Measurements from ENCODE around the gene MED8.
"Not testable (repeated sequence)": the region's sequence is repeated elsewhere in the genome, so short reads cannot be mapped to it uniquely, and the experiment has no call there.

Gene MED8

DNA sequence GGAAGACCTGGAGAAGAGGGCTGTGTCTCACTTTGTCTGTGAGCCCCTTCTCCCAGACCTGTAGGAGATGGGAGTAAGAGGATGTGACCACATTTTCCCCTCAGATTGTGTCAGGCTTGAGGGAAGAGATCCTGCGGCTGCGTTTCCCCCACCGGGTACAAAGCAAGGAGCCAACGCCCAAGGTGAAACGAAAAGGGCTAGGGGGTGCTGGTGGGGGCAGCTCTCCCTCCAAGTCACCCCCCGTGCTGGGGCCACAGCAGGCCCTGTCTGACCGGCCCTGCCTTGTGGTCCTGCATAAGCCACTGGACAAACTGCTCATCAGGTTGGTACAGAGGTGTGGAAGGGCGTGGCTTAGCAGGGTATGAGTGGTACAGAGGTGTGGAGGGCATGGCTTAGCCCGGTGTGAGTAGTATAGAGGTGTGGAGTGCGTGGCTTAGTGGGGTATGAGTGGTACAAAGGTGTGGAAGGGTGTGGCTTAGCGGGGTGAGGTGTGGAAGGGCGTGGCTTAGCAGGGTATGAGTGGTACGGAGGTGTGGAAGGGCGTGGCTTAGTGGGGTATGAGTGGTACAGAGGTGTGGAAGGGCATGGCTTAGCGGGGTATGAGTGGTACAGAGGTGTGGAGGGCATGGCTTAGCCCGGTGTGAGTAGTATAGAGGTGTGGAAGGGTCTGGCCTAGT is 33.5 kb upstream of the MED8 start:
- no peak for TF ChIP-seq POLR2A (IDR thresholded peaks at IDR 0.05; ENCODE audit: low read depth, low read length)
- FAIRE-seq = no peak
- DNase-seq (ENCODE audit: insufficient read length, low spot score) = no peak

DNA sequence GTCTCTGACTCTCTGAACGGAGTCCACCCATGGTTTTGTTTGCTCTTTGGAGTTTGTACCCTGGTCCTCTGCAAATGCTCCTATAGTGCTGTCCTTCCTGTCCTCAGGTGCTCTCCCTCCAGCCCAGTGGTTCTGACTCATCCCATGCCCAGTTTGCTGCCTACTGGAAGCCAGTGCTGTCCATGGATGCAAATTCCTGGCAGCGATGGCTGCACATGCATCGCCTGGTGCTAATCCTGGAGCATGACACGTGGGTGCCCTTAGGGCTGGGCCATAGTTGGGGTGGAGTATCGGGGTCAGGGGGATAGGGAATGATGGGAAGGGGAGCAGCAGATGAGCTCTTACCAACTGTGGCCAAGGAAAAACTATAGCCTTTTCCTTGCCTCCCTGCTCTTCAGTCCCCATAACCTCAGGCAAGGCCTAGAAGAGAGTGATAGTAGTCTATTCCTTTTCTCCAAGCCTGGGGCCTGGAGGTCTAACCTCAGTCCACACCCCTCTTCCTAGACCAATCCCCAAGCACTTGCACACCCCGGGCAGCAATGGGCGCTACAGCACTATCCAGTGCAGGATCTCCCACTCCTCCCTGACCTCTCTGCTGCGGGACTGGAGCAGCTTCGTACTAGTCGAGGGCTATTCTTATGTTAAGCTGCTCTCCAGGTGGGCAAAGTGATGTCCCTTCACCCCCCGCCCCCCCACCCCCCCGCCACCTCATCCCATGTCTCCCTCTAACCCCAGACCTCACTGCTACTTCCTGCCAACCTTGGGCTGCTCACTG is 32.6 kb upstream of the MED8 start:
- no peak for TF ChIP-seq POLR2AphosphoS5 (IDR thresholded peaks at IDR 0.05; ENCODE audit: low read depth, low read length)
- no peak for TF ChIP-seq PAX5 (IDR thresholded peaks at IDR 0.05; ENCODE audit: insufficient read depth, low read length, severe bottlenecking)
- TF ChIP-seq TAF1 (IDR thresholded peaks at IDR 0.05; ENCODE audit: low read depth, low read length) = no peak
- TF ChIP-seq SPI1 (IDR thresholded peaks at IDR 0.05; ENCODE audit: low read depth, low read length) = no peak
- FAIRE-seq = no peak
- DNase-seq (ENCODE audit: insufficient read length, low spot score) = no peak

DNA sequence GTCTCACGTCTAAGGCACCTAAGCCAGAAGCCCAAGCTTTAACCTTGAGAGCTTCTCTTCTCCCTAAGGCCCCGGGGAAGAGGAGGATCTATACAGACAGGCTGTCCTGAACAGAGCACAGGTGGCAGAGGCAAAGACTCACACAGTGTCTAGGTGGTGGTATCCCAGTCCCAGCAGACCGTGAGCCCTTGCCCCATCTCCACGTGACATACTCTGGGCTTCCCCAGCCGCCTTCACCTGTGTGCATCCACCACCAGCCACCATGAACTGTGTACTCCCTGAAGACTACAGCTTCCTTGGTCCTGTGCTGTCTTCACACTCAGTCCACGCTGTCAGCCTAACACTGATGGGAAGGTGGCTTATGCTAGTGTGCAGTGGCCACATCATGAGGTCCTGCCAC is 31.8 kb upstream of the MED8 start:
- DNase-seq (ENCODE audit: insufficient read length, low spot score) (no peak), FAIRE-seq (no peak)
- TF ChIP-seq TAF1 (IDR thresholded peaks at IDR 0.05; ENCODE audit: low read depth, low read length) = no peak
- TF ChIP-seq POLR2AphosphoS5 (IDR thresholded peaks at IDR 0.05; ENCODE audit: low read depth, low read length) = no peak
- no peak for TF ChIP-seq SPI1 (IDR thresholded peaks at IDR 0.05; ENCODE audit: low read depth, low read length)
- TF ChIP-seq POU2F2 (IDR thresholded peaks at IDR 0.05; ENCODE audit: low read depth, low read length) = no peak
- TF ChIP-seq POLR2A (IDR thresholded peaks at IDR 0.05; ENCODE audit: low read depth, low read length) = no peak
- no peak for TF ChIP-seq PAX5 (IDR thresholded peaks at IDR 0.05; ENCODE audit: insufficient read depth, low read length, severe bottlenecking)

DNA sequence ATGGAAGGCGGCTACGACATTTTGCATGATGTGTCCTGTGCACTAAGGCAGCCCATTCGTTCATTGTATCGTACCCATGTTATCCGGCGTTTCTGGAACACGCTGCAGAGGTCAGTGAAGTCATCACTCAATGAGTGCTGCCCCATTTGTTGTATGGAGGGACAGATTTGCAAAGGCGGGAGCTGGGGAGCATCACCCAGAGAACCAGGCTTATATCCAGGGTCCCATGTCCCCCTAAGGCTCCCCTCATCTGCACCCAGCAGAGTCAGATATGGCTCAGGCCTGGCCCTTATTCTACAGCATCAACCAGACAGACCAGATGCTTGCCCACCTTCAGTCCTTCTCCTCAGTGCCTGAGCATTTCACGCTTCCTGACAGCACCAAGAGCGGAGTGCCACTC is 31.3 kb upstream of the MED8 start:
- no peak for TF ChIP-seq SPI1 (IDR thresholded peaks at IDR 0.05; ENCODE audit: low read depth, low read length)
- no peak for TF ChIP-seq PAX5 (IDR thresholded peaks at IDR 0.05; ENCODE audit: insufficient read depth, low read length, severe bottlenecking)
- TF ChIP-seq POLR2A (IDR thresholded peaks at IDR 0.05; ENCODE audit: low read depth, low read length) = no peak
- no peak for TF ChIP-seq TAF1 (IDR thresholded peaks at IDR 0.05; ENCODE audit: low read depth, low read length)
- no peak for TF ChIP-seq POU2F2 (IDR thresholded peaks at IDR 0.05; ENCODE audit: low read depth, low read length)
- no peak for TF ChIP-seq POLR2AphosphoS5 (IDR thresholded peaks at IDR 0.05; ENCODE audit: low read depth, low read length)
- DNase-seq (ENCODE audit: insufficient read length, low spot score) = no peak
- no peak for FAIRE-seq

DNA sequence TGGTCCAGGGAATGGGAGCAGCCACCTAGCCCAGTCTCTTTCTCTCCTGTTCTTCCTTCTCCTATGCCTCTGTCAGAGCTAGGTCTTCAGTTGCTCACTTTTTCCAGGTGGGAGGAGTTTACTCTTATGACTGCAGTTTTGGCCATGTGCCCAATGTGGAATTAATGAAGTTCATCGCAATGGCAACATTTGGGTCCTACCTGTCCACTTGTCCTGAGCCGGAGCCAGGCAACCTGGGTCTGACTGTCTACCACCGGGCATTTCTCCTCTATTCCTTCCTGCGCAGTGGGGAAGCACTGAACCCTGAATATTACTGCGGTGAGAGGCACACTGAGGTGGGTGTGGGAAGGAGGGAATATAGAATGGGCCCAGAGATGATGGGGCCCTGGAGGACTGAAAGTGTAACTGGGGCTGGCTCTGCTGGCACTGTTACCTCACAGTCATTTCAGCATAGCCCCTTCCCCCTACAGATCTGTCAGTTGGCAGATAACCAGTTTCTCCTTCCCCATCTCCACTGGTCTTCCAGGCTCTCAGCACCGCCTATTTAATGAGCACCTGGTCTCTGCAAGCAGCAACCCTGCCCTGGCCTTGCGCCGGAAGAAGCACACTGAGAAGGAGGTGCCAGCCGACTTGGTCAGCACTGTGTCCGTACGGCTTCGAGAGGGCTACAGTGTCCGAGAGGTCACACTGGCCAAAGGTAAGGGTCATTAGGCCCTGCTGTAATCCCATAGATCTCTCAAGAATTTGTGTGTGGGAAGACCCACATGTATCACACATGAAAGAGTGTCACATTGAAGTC is 30.2 kb upstream of the MED8 start:
- TF ChIP-seq SPI1 (IDR thresholded peaks at IDR 0.05; ENCODE audit: low read depth, low read length) (no peak), POLR2A (IDR thresholded peaks at IDR 0.05; ENCODE audit: low read depth, low read length) (no peak), PAX5 (IDR thresholded peaks at IDR 0.05; ENCODE audit: insufficient read depth, low read length, severe bottlenecking) (no peak), TAF1 (IDR thresholded peaks at IDR 0.05; ENCODE audit: low read depth, low read length) (no peak), POLR2AphosphoS5 (IDR thresholded peaks at IDR 0.05; ENCODE audit: low read depth, low read length) (no peak), POU2F2 (IDR thresholded peaks at IDR 0.05; ENCODE audit: low read depth, low read length) (no peak)

DNA sequence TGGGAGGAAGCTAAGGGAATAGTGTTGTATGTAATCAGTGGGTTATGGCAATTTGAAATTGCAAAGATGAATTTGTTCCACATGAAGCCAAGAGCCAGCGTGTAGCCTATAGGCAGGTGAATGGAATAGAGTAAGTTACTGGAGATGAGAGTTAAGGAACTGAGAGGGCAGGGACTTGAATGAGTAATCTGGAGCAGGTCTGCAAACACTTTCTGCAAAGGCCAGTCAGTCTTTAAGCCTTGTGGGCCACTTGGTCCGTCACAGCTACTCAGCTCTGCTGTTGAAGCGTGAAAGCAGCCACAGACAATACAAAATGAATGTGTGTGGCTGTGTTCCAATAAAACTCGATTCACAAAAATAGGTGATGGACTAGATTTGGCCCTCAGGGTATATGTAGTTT is 29.3 kb upstream of the MED8 start:
- FAIRE-seq = no peak

More for the DNA sequence above, 30.2 kb upstream of the MED8 start:
- FAIRE-seq (no peak), DNase-seq (ENCODE audit: insufficient read length, low spot score) (no peak)

DNA sequence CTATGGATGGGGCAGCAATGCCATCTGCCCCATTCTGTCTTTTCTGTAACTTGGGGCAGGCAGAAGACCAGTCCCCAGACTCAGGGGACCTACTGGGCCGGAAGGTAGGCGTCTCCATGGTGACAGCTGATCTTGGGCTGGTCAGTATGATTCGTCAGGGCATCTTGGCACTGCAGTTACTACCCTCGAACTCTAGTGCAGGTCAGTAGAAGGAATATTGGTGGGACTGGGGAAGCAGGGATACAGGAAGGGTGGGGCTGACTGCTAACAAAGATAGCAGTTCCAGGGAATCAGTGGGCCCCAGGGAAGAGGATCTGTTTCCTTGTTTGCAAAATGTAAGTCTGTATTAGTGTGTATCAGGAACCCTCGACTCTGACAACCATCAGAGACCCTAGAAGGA is 26.3 kb upstream of the MED8 start:
- no peak for TF ChIP-seq SPI1 (IDR thresholded peaks at IDR 0.05; ENCODE audit: low read depth, low read length)
- no peak for TF ChIP-seq POLR2A (IDR thresholded peaks at IDR 0.05; ENCODE audit: low read depth, low read length)
- no peak for TF ChIP-seq POLR2AphosphoS5 (IDR thresholded peaks at IDR 0.05; ENCODE audit: low read depth, low read length)
- TF ChIP-seq TAF1 (IDR thresholded peaks at IDR 0.05; ENCODE audit: low read depth, low read length) = no peak
- no peak for TF ChIP-seq PAX5 (IDR thresholded peaks at IDR 0.05; ENCODE audit: insufficient read depth, low read length, severe bottlenecking)
- TF ChIP-seq POU2F2 (IDR thresholded peaks at IDR 0.05; ENCODE audit: low read depth, low read length) = no peak
- DNase-seq (ENCODE audit: insufficient read length, low spot score) (no peak), FAIRE-seq (no peak)

More for the DNA sequence above, 29.3 kb upstream of the MED8 start:
- TF ChIP-seq POLR2AphosphoS5 (IDR thresholded peaks at IDR 0.05; ENCODE audit: low read depth, low read length) = no peak
- peak; percentile 56; the same call in 1 of the 2 replicates for TF ChIP-seq SPI1 (IDR thresholded peaks at IDR 0.05; ENCODE audit: low read depth, low read length)
- TF ChIP-seq TAF1 (IDR thresholded peaks at IDR 0.05; ENCODE audit: low read depth, low read length) = no peak
- DNase-seq (ENCODE audit: insufficient read length, low spot score) = no peak

DNA sequence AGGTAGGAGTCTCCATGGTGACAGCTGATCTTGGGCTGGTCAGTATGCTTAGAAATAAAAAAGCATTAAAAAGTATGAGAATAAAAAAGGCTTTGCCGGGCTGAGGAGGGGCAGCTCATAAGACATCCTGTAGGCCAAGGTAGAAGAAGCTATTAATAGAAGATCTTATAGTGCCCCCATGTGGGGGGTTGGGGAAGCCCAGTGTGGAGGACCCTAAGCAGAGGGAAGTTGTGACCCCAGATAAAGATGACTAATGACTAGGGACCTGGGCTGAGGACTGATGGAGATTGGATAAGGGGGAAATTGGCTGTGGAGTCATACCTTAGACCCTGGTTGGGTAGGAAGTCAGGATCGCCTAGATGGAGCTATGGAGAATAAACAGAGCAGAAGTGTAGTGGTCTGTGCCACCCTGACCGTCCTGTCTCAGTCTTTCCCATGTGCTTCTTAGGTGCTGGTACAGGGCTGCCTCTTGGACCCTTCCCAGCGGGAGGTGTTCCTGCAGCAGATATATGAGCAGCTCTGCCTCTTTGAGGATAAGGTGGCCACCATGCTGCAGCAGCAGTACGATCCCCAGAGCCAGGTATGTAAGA is 25.1 kb upstream of the MED8 start:
- no peak for TF ChIP-seq TAF1 (IDR thresholded peaks at IDR 0.05; ENCODE audit: low read depth, low read length)
- no peak for FAIRE-seq
- no peak for DNase-seq (ENCODE audit: insufficient read length, low spot score)

DNA sequence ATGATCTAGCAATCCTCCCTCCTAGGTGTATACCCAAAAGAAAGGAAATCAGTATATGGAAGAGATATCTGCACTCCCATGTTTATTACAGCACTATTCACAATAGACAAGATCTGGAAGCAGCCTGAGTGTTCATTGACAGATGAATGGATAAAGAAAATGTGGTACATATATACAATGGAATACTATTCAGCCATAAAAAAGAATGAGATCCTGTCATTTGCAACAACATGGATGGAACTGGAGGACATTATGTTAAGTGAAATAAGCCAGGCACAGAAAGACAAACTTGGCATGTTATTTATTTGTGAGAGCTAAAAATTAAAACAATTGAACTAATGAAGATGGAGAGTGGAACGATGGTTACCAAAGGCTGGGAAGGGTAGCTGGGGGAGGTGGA is 23.8 kb upstream of the MED8 start:
- DNase-seq (ENCODE audit: insufficient read length, low spot score); FAIRE-seq: not testable (repeated sequence)

DNA sequence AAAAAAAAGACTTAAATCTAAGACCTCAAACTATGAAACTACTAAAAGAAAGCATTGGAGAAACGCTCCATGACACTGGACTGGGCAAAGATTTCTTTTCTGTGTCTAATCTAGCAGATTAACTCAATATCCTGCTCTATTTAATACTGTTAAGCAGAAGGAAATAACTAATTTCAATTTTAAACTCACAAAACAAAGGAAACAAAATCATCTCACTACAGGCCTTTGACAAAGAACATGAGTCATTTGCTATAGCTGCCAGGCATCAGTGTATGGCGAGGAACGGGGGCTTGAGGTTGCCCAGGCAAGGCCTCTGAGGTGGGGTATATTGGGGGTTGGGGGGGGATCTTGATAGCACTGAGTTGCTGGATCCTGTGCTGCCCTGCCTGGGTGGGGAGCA is 21.0 kb upstream of the MED8 start:
- TF ChIP-seq POLR2A (IDR thresholded peaks at IDR 0.05; ENCODE audit: low read depth, low read length) (no peak), PAX5 (IDR thresholded peaks at IDR 0.05; ENCODE audit: insufficient read depth, low read length, severe bottlenecking) (no peak), POU2F2 (IDR thresholded peaks at IDR 0.05; ENCODE audit: low read depth, low read length) (no peak), SPI1 (IDR thresholded peaks at IDR 0.05; ENCODE audit: low read depth, low read length) (no peak), POLR2AphosphoS5 (IDR thresholded peaks at IDR 0.05; ENCODE audit: low read depth, low read length) (no peak), TAF1 (IDR thresholded peaks at IDR 0.05; ENCODE audit: low read depth, low read length) (no peak)
- no peak for FAIRE-seq
- DNase-seq (ENCODE audit: insufficient read length, low spot score) = no peak
